Neural progenitor cell (in vitro differentiated cells): ENCODE data around the gene RPL29. TPM values are rescaled to one million over a fixed set of nuclear protein-coding genes. Genes with fewer than 3 reads are reported as not detected.

ENCODE experiments used
- DNase-seq: peaks from one replicate; pipeline ENCODE4 v3.0.0-alpha.2; 2016; ENCODE audit warnings: low spot score
- H2AFZ ChIP-seq: fragments of 200-600 bp; sonication (generic); replicated peaks from 2 replicates; pipeline ENCODE4 v1.6.1; 2016; ENCODE audit warnings: antibody characterized with exemption
- H3F3A ChIP-seq: fragments of 200-600 bp; sonication (generic); 2 replicates; pipeline ENCODE4 v1.6.1; 2016; ENCODE audit warnings: antibody characterized with exemption, low read depth
- H3K27ac ChIP-seq: fragments of 200-600 bp; sonication (generic); 2 replicates; pipeline ENCODE4 v1.5.1; 2016; ENCODE audit warnings: mild to moderate bottlenecking
- H3K27me3 ChIP-seq: fragments of 200-600 bp; sonication (generic); 2 replicates; pipeline ENCODE4 v1.6.1; 2016; ENCODE audit warnings: mild to moderate bottlenecking, moderate library complexity
- H3K36me3 ChIP-seq: fragments of 200-600 bp; sonication (generic); 2 replicates; pipeline ENCODE4 v1.5.1; 2016
- H3K4me1 ChIP-seq: fragments of 200-600 bp; sonication (generic); 2 replicates; pipeline ENCODE4 v1.6.1; 2016; ENCODE audit warnings: mixed run types
- H3K4me2 ChIP-seq: fragments of 200-600 bp; sonication (generic); 2 replicates; pipeline ENCODE4 v1.6.1; 2016
- H3K4me3 ChIP-seq: fragments of 200-600 bp; sonication (generic); 2 replicates; pipeline ENCODE4 v1.5.1; 2016
- H3K79me2 ChIP-seq: fragments of 200-600 bp; sonication (generic); 2 replicates; pipeline ENCODE4 v1.6.1; 2016; ENCODE audit warnings: low read depth
- H3K9ac ChIP-seq: fragments of 200-600 bp; sonication (generic); 2 replicates; pipeline ENCODE4 v1.6.1; 2016
- H3K9me3 ChIP-seq: fragments of 200-600 bp; sonication (generic); 2 replicates; pipeline ENCODE4 v1.5.1; 2016; ENCODE audit warnings: low read depth
- H4K20me1 ChIP-seq: fragments of 200-600 bp; sonication (generic); 2 replicates; pipeline ENCODE4 v1.6.1; 2016; ENCODE audit warnings: low read depth
- H3K27ac Mint-ChIP-seq: 3 replicates; pipeline ENCODE4 v1.8.0; 2021; ENCODE audit warnings: mixed read lengths
- H3K27me3 Mint-ChIP-seq: 2 replicates; pipeline ENCODE4 v1.8.0; 2022; ENCODE audit warnings: low read depth, mild to moderate bottlenecking, inconsistent platforms, moderate library complexity, mixed read lengths; ENCODE audit not compliant: insufficient read depth
- H3K36me3 Mint-ChIP-seq: 3 replicates; pipeline ENCODE4 v1.8.0; 2021; ENCODE audit warnings: mixed read lengths
- H3K4me1 Mint-ChIP-seq: 3 replicates; pipeline ENCODE4 v1.8.0; 2021; ENCODE audit warnings: mixed read lengths
- H3K4me3 Mint-ChIP-seq: 3 replicates; pipeline ENCODE4 v1.8.0; 2021; ENCODE audit warnings: mild to moderate bottlenecking, moderate library complexity, mixed read lengths
- H3K9me3 Mint-ChIP-seq: 3 replicates; pipeline ENCODE4 v1.8.0; 2020; ENCODE audit warnings: mixed read lengths
- CTCF ChIP-seq: fragments of 200-600 bp; sonication (generic); IDR thresholded peaks from 2 replicates; pipeline ENCODE4 v1.5.1; 2017; ENCODE audit warnings: antibody characterized with exemption, mild to moderate bottlenecking
- EZH2 ChIP-seq: fragments of 200-600 bp; sonication (generic); IDR thresholded peaks from 2 replicates; pipeline ENCODE4 v1.6.1; 2017; ENCODE audit warnings: antibody characterized with exemption, mild to moderate bottlenecking, moderate library complexity
- EZH2phosphoT487 ChIP-seq: fragments of 200-600 bp; sonication (generic); IDR thresholded peaks from 2 replicates; pipeline ENCODE4 v1.6.1; 2017; ENCODE audit warnings: antibody characterized with exemption
- small RNA-seq: library from RNA; depleted of rRNA; stranded (forward); fragments of <200 nt; gene quantifications from one replicate; pipeline ENCODE3, GENCODE V24; 2015
- total RNA-seq: library from RNA; depleted of rRNA; stranded (reverse); fragments of >200 nt; gene quantifications from 2 replicates; pipeline ENCODE4 v1.2.3, GENCODE V29; 2015; ENCODE audit warnings: low replicate concordance

RPL29 gene
- total RNA-seq, 1 donor from 2014 or later = 1,431 TPM

- Mint-ChIP-seq H3K4me1 (peaks cover 13% of the 10 kb centered on the region), H3K9me3 (no peaks in the 10 kb centered on the region), H3K27ac (no peak overlapping the region), H3K36me3 (no peaks in the 10 kb centered on the region), H3K4me3 (no peak overlapping the region), H3K27me3 (peaks cover 10% of the 10 kb centered on the region)
- Histone ChIP-seq H3K27me3 (peaks cover 23% of the 10 kb centered on the region), H3K4me1 (peaks cover 12% of the 10 kb centered on the region), H3F3A (no peaks in the 10 kb centered on the region), H3K9me3 (no peaks in the 10 kb centered on the region), H4K20me1 (peaks cover 13% of the 10 kb centered on the region), H3K9ac (no peak overlapping the region), H3K27ac (no peak overlapping the region), H3K4me2 (no peak overlapping the region), H3K4me3 (no peak overlapping the region), H3K36me3 (no peaks in the 10 kb centered on the region), H2AFZ (no peak overlapping the region), H3K79me2 (peaks cover 19% of the 10 kb centered on the region)
- DNase-seq = no peak
- no peak for TF ChIP-seq EZH2phosphoT487
- no peak for TF ChIP-seq EZH2
- no peak for TF ChIP-seq CTCF
These were observed 51.2 kb downstream of the RPL29 start for GRCh38 chr3:51944451-51945021.

Small RNAs within 50 kb of the gene (small RNA-seq; reads per million reads assigned to genes)
- gene AC115284.1 = not detected

Other genes starting within 250 kb of the RPL29 start
- gene IQCF6, start 216.7 kb downstream of the RPL29 start, total RNA-seq = not detected in 2 replicates
- gene IQCF2, start 134.3 kb downstream of the RPL29 start, total RNA-seq = not detected in 2 replicates
- gene IQCF5, start 120.3 kb downstream of the RPL29 start, total RNA-seq = not detected in 2 replicates
- gene IQCF1, start 92.5 kb downstream of the RPL29 start, total RNA-seq = not detected in 2 replicates
- gene RRP9, start 54.0 kb downstream of the RPL29 start, total RNA-seq = 10.5 and 20.1 TPM in 2 replicates
- gene PARP3, start 53.5 kb downstream of the RPL29 start, total RNA-seq = 2.0 and 3.9 TPM in 2 replicates
- 0.21 TPM in 1 of 2 replicates, not detected in the other for gene GPR62, start 40.5 kb downstream of the RPL29 start, total RNA-seq
- gene PCBP4, start 28.4 kb downstream of the RPL29 start, total RNA-seq = 30.5 and 82.3 TPM in 2 replicates
- 6.0 and 8.3 TPM in 2 replicates for gene ABHD14B, start 21.8 kb downstream of the RPL29 start, total RNA-seq
- gene ABHD14A, start 20.8 kb downstream of the RPL29 start, total RNA-seq = 4.0 and 14.7 TPM in 2 replicates
- gene ACY1, start 12.4 kb downstream of the RPL29 start, total RNA-seq = 17.3 and 31.8 TPM in 2 replicates
- 2.4 and 10.7 TPM in 2 replicates for gene DUSP7, start 60.7 kb upstream of the RPL29 start, total RNA-seq
- gene POC1A, start 158.5 kb upstream of the RPL29 start, total RNA-seq = 10.3 and 18.7 TPM in 2 replicates
- gene ALAS1, start 202.3 kb upstream of the RPL29 start, total RNA-seq = 35.0 and 54.9 TPM in 2 replicates
- gene TLR9, start 229.8 kb upstream of the RPL29 start, total RNA-seq = not detected in 2 replicates
- gene TWF2, start 243.3 kb upstream of the RPL29 start, total RNA-seq = 21.9 and 44.9 TPM in 2 replicates
- 1.1 and 3.1 TPM in 2 replicates for gene PPM1M, start 249.9 kb upstream of the RPL29 start, total RNA-seq